Measurements from ENCODE around the gene XYLT1.

GRCh38 chr16:17162560-17162959 lies 308.2 kb downstream of the XYLT1 start:
- TF ChIP-seq CTCF (IDR thresholded peaks at IDR 0.05; ENCODE audit: low read depth, low read length, poor library complexity, severe bottlenecking) (no peak), EZH2phosphoT487 (IDR thresholded peaks at IDR 0.05; ENCODE audit: borderline replicate concordance, low read length) (no peak)

Data from DOHH2 (cell line).